SK-N-MC (cell line): ENCODE results near the gene OSCAR.

Experiments used
- EZH2 ChIP-seq: fragments of 200-600 bp; sonication (generic); IDR thresholded peaks from one replicate; pipeline ENCODE4 v1.6.1; 2017; ENCODE audit warnings: antibody characterized with exemption
- FOXP2 ChIP-seq: optimal IDR thresholded peaks from 2 replicates; pipeline ENCODE3; 2011; ENCODE audit warnings: mild to moderate bottlenecking, moderate library complexity; ENCODE audit not compliant: insufficient read depth; ENCODE audit errors: extremely low read length, control extremely low read depth
- POLR2AphosphoS5 ChIP-seq: IDR thresholded peaks from 2 replicates; pipeline ENCODE4 v1.6.1; 2012; ENCODE audit warnings: mild to moderate bottlenecking, low read depth, low read length, borderline replicate concordance

DNA sequence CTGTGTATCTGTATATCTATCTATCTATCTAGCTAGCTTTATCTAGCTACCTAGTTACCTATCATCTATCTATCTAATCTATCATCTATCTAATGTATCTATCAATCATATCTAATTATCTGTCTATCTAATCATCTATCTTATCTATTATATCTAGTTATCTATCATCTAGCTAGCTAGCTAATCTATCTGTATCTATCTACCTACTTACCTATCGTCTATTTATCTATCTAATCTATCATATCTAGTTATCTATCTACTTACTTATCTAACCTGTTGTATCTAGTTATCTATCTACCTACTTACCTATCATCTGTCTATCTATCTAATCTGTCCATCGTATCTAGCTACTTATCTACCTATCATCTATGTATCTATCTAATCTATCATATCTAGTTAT is 54.8 kb downstream of the OSCAR start:
- TF ChIP-seq POLR2AphosphoS5 (no peak), EZH2 (no peak), FOXP2 (no peak)
